ENCODE data around the gene TEDC1.

Gene TEDC1

DNA sequence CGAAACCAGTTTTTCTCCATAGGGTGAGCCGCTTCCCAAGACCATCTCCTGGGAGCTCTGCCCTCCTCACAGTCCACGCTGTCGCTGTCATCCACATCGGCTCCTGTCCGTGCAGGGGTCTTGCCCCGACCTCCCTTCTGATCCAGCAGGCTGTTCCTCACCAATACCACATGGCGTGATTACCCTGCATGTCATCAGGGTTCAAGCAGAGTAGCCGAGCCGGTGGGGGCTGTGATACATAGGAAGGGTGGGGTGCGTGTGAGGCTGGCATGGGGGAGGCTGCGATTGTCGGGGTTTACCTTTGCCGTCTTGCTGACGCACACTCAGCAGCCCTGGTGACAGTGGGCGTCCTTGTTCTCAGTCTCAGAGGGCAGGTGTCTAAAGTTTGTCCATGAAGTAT lies 17.0 kb downstream of the TEDC1 start:
- no peaks in the 10 kb centered on the region for H3K9me3 ChIP-seq (ENCODE audit: control insufficient read depth in 2 of 2, low read length in 2 of 2)
- no peaks in the 10 kb centered on the region for H3K36me3 ChIP-seq (ENCODE audit: control insufficient read depth in 2 of 2, insufficient read depth in 2 of 2, low read length in 2 of 2)
- H3K27me3 ChIP-seq (ENCODE audit: control insufficient read depth in 2 of 2, insufficient read depth in 2 of 2, low read length in 2 of 2), result peaks cover 0 to 9% of the 10 kb centered on the region in 2 donors

DNA sequence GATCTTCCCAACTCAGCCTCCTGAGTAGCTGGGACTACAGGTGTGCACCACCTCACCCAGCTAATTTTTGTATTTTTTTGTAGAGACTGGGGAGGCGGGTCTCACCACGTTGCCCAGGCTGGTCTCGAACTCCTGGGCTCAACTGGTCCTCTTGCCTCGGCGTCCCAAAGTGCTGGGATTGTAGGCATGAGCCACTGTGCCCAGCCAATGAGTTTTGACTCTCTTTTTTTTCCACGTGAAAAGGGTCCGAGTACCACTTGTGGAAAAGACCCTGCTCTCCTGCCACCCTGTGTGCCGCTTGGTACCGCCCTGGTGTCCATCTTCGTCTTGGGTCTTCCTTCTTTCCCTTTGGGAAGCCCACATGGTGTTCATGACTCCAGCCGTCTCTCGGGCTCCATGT lies 17.6 kb downstream of the TEDC1 start:
- Histone ChIP-seq H3K4me1 (ENCODE audit: control insufficient read depth in 2 of 2, insufficient read depth in 2 of 2, low read length in 2 of 2) (no peaks in the 10 kb centered on the region), H3K36me3 (ENCODE audit: control insufficient read depth in 2 of 2, insufficient read depth in 2 of 2, low read length in 2 of 2) (no peaks in the 10 kb centered on the region), H3K9me3 (ENCODE audit: control insufficient read depth in 2 of 2, low read length in 2 of 2) (no peaks in the 10 kb centered on the region), H3K27ac (ENCODE audit: low read depth in 2 of 2, low read length in 2 of 2) (no peak overlapping the region), H3K27me3 (ENCODE audit: control insufficient read depth in 2 of 2, insufficient read depth in 2 of 2, low read length in 2 of 2) (peaks cover 0 to 10% of the 10 kb centered on the region in 2 donors), H3K9ac (ENCODE audit: low read depth in 1 of 2, low read length in 2 of 2) (no peak overlapping the region), H3K4me3 (ENCODE audit: low read length in 2 of 2) (no peak overlapping the region)

More for the DNA sequence above, 17.0 kb downstream of the TEDC1 start:
- no peak overlapping the region for H3K27ac ChIP-seq (ENCODE audit: low read depth in 2 of 2, low read length in 2 of 2)
- no peaks in the 10 kb centered on the region for H3K4me1 ChIP-seq (ENCODE audit: control insufficient read depth in 2 of 2, insufficient read depth in 2 of 2, low read length in 2 of 2)
- no peak overlapping the region for H3K9ac ChIP-seq (ENCODE audit: low read depth in 1 of 2, low read length in 2 of 2)
- no peak overlapping the region for H3K4me3 ChIP-seq (ENCODE audit: low read length in 2 of 2)

DNA sequence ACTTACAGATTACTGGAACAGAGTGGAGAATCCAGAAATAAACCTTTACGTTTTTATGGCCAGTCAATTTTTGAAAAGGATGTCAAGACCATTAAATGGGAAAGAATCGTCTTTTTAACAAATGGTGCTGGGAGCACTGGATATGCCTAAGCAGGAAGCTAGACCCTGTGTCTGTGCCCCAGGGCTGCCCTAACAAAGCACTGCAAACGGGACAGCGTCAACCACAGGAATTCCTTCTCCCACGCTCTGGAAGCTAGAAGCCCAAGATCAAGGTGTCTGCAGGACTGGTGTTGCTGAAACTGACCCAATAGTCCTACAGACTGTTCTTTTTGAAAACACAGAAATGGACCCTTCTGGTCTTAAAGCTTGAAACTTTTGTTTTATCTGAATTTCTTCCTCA lies 26.1 kb downstream of the TEDC1 start:
- no peak overlapping the region for H3K9ac ChIP-seq (ENCODE audit: low read depth in 1 of 2, low read length in 2 of 2)
- no peaks in the 10 kb centered on the region for H3K9me3 ChIP-seq (ENCODE audit: control insufficient read depth in 2 of 2, low read length in 2 of 2)
- H3K27me3 ChIP-seq (ENCODE audit: control insufficient read depth in 2 of 2, insufficient read depth in 2 of 2, low read length in 2 of 2), result peaks cover 7% of the 10 kb centered on the region in 2 donors
- no peaks in the 10 kb centered on the region for H3K4me1 ChIP-seq (ENCODE audit: control insufficient read depth in 2 of 2, insufficient read depth in 2 of 2, low read length in 2 of 2)
- no peak overlapping the region for H3K27ac ChIP-seq (ENCODE audit: low read depth in 2 of 2, low read length in 2 of 2)
- H3K4me3 ChIP-seq (ENCODE audit: low read length in 2 of 2), result no peak overlapping the region
- H3K36me3 ChIP-seq (ENCODE audit: control insufficient read depth in 2 of 2, insufficient read depth in 2 of 2, low read length in 2 of 2), result no peaks in the 10 kb centered on the region

DNA sequence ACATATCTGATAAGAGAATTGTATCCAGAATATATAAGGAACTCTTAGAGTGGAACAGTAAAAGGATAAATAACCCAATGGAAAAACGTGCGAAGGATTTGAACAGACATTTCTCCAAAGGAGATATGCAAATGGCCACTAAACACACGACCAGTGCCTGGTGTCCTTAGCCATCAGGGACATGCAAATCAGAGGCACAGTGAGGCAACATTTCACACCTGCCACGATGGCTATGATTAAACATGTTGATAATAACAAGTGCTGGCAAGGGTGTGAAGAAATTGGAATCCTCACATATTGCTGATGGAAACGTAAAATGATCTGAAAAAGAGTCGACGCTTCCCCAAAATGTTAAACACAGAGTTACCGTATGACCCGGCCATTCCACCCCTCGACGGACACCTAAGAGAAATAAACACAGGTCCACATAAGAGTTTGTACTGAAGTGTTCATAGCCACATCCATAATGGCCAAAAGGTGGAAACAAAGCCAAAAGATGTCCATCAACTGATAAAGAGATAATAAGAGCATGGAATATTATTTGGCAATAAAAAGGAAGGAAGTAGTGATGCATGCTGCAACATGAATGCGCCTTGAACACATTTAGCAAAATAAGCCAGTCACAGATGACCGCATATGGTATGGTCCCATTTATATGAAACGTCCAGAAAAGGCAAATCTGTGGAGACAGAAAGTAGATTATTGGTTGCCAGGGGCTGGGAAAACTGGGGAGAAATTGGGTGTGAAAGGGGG lies 29.1 kb downstream of the TEDC1 start:
- H3K36me3 ChIP-seq (ENCODE audit: control insufficient read depth in 2 of 2, insufficient read depth in 2 of 2, low read length in 2 of 2), result no peaks in the 10 kb centered on the region
- peaks cover 4 to 7% of the 10 kb centered on the region in 2 donors for H3K27me3 ChIP-seq (ENCODE audit: control insufficient read depth in 2 of 2, insufficient read depth in 2 of 2, low read length in 2 of 2)
- no peak overlapping the region for H3K27ac ChIP-seq (ENCODE audit: low read depth in 2 of 2, low read length in 2 of 2)
- H3K4me1 ChIP-seq (ENCODE audit: control insufficient read depth in 2 of 2, insufficient read depth in 2 of 2, low read length in 2 of 2), result no peaks in the 10 kb centered on the region
- no peak overlapping the region for H3K9ac ChIP-seq (ENCODE audit: low read depth in 1 of 2, low read length in 2 of 2)
- no peak overlapping the region for H3K4me3 ChIP-seq (ENCODE audit: low read length in 2 of 2)
- no peaks in the 10 kb centered on the region for H3K9me3 ChIP-seq (ENCODE audit: control insufficient read depth in 2 of 2, low read length in 2 of 2)

DNA sequence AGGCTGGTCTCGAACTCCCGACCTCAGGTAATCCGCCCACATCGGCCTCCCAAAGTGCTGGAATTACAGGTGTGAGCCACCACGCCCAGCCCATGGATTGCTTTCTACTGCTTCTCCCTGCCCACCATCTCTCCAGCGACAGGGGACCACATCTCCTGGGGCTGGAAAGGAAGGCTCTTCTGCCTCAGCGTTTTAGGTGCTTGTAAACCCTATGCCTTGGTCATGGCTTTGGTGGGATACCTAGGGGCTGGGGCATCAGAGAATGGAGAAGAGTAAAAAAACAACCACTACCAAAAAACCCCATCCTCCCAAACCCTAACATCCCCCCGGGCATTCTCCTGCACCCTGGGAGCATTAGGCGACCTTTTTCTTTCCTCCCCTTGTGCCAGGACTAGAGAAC lies 34.3 kb downstream of the TEDC1 start:
- Histone ChIP-seq H3K27ac (ENCODE audit: low read depth in 2 of 2, low read length in 2 of 2) (no peak overlapping the region), H3K9ac (ENCODE audit: low read depth in 1 of 2, low read length in 2 of 2) (no peak overlapping the region), H3K36me3 (ENCODE audit: control insufficient read depth in 2 of 2, insufficient read depth in 2 of 2, low read length in 2 of 2) (no peaks in the 10 kb centered on the region), H3K4me3 (ENCODE audit: low read length in 2 of 2) (no peak overlapping the region), H3K4me1 (ENCODE audit: control insufficient read depth in 2 of 2, insufficient read depth in 2 of 2, low read length in 2 of 2) (peaks cover 13 to 21% of the 10 kb centered on the region in 2 donors), H3K9me3 (ENCODE audit: control insufficient read depth in 2 of 2, low read length in 2 of 2) (no peaks in the 10 kb centered on the region), H3K27me3 (ENCODE audit: control insufficient read depth in 2 of 2, insufficient read depth in 2 of 2, low read length in 2 of 2) (peaks cover 3 to 28% of the 10 kb centered on the region in 2 donors)

DNA sequence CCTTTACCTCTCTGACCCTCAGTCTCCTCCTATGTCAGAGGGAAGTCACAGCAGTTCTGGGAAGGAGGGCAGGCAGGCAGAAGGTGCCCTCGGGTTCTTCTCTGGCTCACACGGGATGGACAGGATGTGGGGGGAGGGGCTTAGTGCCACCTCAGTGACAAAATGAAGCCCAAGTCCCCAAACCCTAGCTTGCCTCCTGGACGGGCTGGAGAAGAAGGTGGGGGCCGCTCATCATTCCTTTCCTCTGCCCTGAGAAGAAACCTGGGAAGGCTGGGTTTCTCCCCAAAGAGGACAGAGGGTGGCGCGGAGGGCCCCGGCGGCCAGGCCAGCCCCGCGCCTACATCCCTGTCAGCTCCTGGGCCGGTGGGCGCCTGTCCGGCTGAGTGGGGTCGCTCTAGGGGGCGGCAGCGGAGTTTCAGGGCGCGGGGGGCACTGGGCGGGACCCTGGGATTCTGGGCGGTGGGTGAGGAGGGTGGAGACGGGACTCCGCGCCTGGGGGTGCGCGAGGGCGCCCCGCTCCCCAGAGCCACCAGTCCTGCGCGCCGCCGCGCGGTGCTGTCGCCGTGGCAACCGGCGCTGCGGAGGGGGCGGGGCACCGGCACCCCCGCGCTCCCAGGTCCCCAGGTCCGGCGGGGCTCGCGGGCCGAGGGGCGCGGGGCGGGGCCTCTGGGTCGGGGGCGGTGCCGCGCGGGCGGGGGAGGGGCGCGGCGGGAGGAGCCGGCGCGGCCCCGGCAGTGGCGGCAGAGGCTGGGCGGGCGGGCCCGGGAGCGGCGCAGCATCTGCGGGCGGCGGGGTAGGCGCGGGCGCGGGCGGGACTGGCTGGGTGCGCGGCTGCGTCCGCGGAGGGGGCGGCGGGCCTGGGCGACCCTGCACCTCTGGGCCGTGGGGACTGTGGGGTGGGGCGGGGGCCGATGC lies 35.1 kb downstream of the TEDC1 start, which contains the start of gene TMEM121:
TMEM121 (plus strand) TSS at position 723 of the 915 bp plus-strand sequence. CDS start 2,252 bp downstream, outside the sequence.
- H3K27me3 ChIP-seq (ENCODE audit: control insufficient read depth in 2 of 2, insufficient read depth in 2 of 2, low read length in 2 of 2), result peaks cover 3 to 32% of the 10 kb centered on the region in 2 donors
- H3K36me3 ChIP-seq (ENCODE audit: control insufficient read depth in 2 of 2, insufficient read depth in 2 of 2, low read length in 2 of 2), result no peaks in the 10 kb centered on the region
- peaks cover 13 to 21% of the 10 kb centered on the region in 2 donors for H3K4me1 ChIP-seq (ENCODE audit: control insufficient read depth in 2 of 2, insufficient read depth in 2 of 2, low read length in 2 of 2)
- no peak within 1 kb of the TSS for H3K27ac ChIP-seq (ENCODE audit: low read depth in 2 of 2, low read length in 2 of 2)
- no peak within 1 kb of the TSS for H3K9ac ChIP-seq (ENCODE audit: low read depth in 1 of 2, low read length in 2 of 2)
- no peaks in the 10 kb centered on the region for H3K9me3 ChIP-seq (ENCODE audit: control insufficient read depth in 2 of 2, low read length in 2 of 2)
- peak within 1 kb of the TSS in 1 of 2 donors; percentile 23 for H3K4me3 ChIP-seq (ENCODE audit: low read length in 2 of 2)

DNA sequence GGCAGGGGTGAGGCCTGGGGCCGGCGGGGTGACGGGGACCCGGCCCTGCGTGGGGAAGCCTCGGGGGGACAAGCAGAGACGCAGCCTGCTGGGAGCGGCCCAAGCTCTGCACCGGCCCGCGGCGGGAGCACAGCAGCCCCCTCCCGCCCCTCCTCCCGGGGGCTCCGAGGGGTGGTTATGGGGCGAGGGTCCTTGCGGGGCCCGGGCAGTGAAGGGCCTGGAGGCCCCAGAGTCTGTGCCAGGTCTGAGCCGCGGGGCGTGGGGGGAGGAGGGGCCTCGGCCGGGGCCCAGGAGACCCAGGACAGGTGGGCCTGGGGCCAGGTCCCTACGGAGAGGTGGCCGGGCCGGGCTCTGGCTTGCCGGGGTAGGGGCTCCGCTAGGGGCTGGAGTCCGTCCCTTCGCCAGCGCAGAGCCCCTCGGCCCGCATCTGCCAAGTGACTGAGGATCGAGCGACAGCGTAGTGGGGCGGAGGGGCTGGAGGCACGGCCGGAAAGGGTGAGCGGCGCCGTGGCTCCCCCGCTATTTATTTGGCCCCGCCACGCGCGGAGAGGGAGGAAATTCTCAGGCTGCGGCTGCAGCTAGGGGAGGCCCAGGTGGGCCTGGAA lies 35.8 kb downstream of the TEDC1 start:
- Histone ChIP-seq H3K4me3 (ENCODE audit: low read length in 2 of 2) (peak overlapping the region in 1 of 2 donors; percentile 23), H3K4me1 (ENCODE audit: control insufficient read depth in 2 of 2, insufficient read depth in 2 of 2, low read length in 2 of 2) (peaks cover 13 to 21% of the 10 kb centered on the region in 2 donors), H3K36me3 (ENCODE audit: control insufficient read depth in 2 of 2, insufficient read depth in 2 of 2, low read length in 2 of 2) (no peaks in the 10 kb centered on the region), H3K27ac (ENCODE audit: low read depth in 2 of 2, low read length in 2 of 2) (no peak overlapping the region), H3K9ac (ENCODE audit: low read depth in 1 of 2, low read length in 2 of 2) (no peak overlapping the region), H3K9me3 (ENCODE audit: control insufficient read depth in 2 of 2, low read length in 2 of 2) (no peaks in the 10 kb centered on the region), H3K27me3 (ENCODE audit: control insufficient read depth in 2 of 2, insufficient read depth in 2 of 2, low read length in 2 of 2) (peaks cover 3 to 32% of the 10 kb centered on the region in 2 donors)

DNA sequence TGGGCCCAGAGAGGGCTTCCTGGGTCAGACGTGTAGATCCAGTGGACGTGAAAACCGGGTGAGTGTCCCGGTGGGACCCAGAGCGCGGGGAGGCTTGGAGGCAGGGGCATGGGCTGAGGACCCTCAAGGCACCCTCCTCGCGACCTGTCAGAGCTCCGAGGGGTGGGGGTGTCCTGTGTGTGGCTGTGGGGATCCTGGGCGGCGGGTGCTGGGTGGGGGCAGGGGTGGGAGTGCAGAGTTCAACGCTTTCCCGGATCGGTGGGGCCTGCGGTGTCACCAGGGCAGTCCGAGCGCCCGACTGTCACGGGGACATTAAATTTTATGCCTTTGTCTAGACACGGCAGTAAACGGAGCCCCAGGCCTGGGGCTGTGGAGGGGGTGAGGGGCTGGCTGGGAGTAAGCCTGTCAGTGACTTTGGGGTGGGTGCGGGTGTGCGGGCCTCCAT lies 36.4 kb downstream of the TEDC1 start:
- Histone ChIP-seq H3K4me1 (ENCODE audit: control insufficient read depth in 2 of 2, insufficient read depth in 2 of 2, low read length in 2 of 2) (peaks cover 13 to 21% of the 10 kb centered on the region in 2 donors), H3K36me3 (ENCODE audit: control insufficient read depth in 2 of 2, insufficient read depth in 2 of 2, low read length in 2 of 2) (no peaks in the 10 kb centered on the region), H3K4me3 (ENCODE audit: low read length in 2 of 2) (peak overlapping the region in 1 of 2 donors; percentile 26), H3K27me3 (ENCODE audit: control insufficient read depth in 2 of 2, insufficient read depth in 2 of 2, low read length in 2 of 2) (peaks cover 3 to 32% of the 10 kb centered on the region in 2 donors), H3K27ac (ENCODE audit: low read depth in 2 of 2, low read length in 2 of 2) (no peak overlapping the region), H3K9me3 (ENCODE audit: control insufficient read depth in 2 of 2, low read length in 2 of 2) (no peaks in the 10 kb centered on the region), H3K9ac (ENCODE audit: low read depth in 1 of 2, low read length in 2 of 2) (peak overlapping the region in 1 of 2 donors; percentile 59)

DNA sequence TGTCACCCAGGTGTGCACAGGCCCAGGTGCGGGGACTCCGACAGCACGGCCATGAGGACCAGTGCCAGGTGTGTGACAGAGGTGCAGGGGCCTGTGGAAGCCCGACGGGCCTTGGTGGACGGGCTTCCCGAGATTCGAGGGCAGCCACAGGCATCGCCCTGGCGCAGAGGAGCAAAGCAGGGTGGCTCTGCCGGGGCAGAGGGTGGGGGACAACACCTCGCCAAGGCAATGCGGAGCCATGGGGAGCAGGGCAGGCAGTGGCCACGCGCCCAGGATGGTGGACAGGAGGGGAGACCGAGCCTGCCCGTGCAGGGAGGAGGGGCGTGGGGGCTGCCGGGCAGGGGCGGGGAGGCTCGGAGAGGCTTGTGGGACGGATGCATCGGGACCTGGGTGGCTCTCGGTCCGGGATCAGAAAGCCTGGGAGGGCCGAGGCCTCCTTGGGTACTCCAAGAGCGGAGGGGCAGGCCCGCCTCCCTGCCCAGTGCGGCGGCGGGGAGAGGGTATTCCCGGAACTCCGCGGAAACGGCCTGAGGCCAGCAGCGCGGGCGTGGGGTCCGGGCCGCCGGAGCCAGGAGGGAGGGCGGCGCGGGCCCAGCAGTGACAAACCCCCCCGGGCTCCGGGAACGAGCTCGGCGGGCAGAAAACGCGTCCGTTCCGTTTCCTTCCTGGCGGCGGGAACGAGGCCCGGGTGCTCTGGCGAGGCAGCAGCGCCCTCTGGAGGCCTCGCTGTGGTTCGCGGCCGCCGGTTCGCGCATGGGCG lies 37.0 kb downstream of the TEDC1 start:
- H3K27me3 ChIP-seq (ENCODE audit: control insufficient read depth in 2 of 2, insufficient read depth in 2 of 2, low read length in 2 of 2), result peaks cover 3 to 32% of the 10 kb centered on the region in 2 donors
- peaks cover 13 to 21% of the 10 kb centered on the region in 2 donors for H3K4me1 ChIP-seq (ENCODE audit: control insufficient read depth in 2 of 2, insufficient read depth in 2 of 2, low read length in 2 of 2)

More for the DNA sequence above, 37.0 kb downstream of the TEDC1 start:
- no peaks in the 10 kb centered on the region for H3K9me3 ChIP-seq (ENCODE audit: control insufficient read depth in 2 of 2, low read length in 2 of 2)
- no peaks in the 10 kb centered on the region for H3K36me3 ChIP-seq (ENCODE audit: control insufficient read depth in 2 of 2, insufficient read depth in 2 of 2, low read length in 2 of 2)
- no peak overlapping the region for H3K27ac ChIP-seq (ENCODE audit: low read depth in 2 of 2, low read length in 2 of 2)
- H3K9ac ChIP-seq (ENCODE audit: low read depth in 1 of 2, low read length in 2 of 2), result peak overlapping the region in 1 of 2 donors; percentile 59
- H3K4me3 ChIP-seq (ENCODE audit: low read length in 2 of 2), result peak overlapping the region; percentile 48 to 54

Data from mucosa of rectum (tissue), 2 donors.